NCI-H510A treated with DMSO at 0.1 percent for 48 hours (cell line): ENCODE data around the gene C1orf116.

Source experiments
- DNase-seq: peaks from one replicate; lab custom pipeline; 2025; lab: John Stamatoyannopoulos, UW

C1orf116 gene

GRCh38 chr1:206987873-206988272 lies 44.7 kb downstream of the C1orf116 start:
- DNase-seq, result no peak

- DNase-seq, result no peak
Observed at GRCh38 chr1:206986885-206987284, 45.7 kb downstream of the C1orf116 start.

GRCh38 chr1:206986402-206986801 lies 46.2 kb downstream of the C1orf116 start:
- DNase-seq, result no peak

GRCh38 chr1:206985162-206985749 lies 47.3 kb downstream of the C1orf116 start:
- DNase-seq, result no peak

GRCh38 chr1:206982216-206982615 lies 50.3 kb downstream of the C1orf116 start:
- peak; percentile 47 for DNase-seq

- no peak for DNase-seq
Observed at GRCh38 chr1:206979379-206980043, 53.0 kb downstream of the C1orf116 start.

- DNase-seq, result no peak
Observed at GRCh38 chr1:206978259-206978658, 54.3 kb downstream of the C1orf116 start.

- DNase-seq, result no peak
Observed at GRCh38 chr1:206975306-206975705, 57.2 kb downstream of the C1orf116 start.

- no peak for DNase-seq
Observed at GRCh38 chr1:206974140-206974539, 58.4 kb downstream of the C1orf116 start.

- no peak for DNase-seq
Observed at GRCh38 chr1:206972728-206973127, 59.8 kb downstream of the C1orf116 start.

- DNase-seq, result no peak
Observed at GRCh38 chr1:206971029-206971655, 61.4 kb downstream of the C1orf116 start.

- no peak for DNase-seq
Observed at GRCh38 chr1:206970446-206970845, 62.1 kb downstream of the C1orf116 start, which contains the start of gene FCAMR. FCAMR (minus strand) TSS chr1:206970460; CDS start chr1:206970125, 335 bp downstream.

- DNase-seq, result no peak
Observed at GRCh38 chr1:206969090-206969489, 63.5 kb downstream of the C1orf116 start.
